Measurements from ENCODE around the gene SEMA4B.

The SEMA4B gene

DNA sequence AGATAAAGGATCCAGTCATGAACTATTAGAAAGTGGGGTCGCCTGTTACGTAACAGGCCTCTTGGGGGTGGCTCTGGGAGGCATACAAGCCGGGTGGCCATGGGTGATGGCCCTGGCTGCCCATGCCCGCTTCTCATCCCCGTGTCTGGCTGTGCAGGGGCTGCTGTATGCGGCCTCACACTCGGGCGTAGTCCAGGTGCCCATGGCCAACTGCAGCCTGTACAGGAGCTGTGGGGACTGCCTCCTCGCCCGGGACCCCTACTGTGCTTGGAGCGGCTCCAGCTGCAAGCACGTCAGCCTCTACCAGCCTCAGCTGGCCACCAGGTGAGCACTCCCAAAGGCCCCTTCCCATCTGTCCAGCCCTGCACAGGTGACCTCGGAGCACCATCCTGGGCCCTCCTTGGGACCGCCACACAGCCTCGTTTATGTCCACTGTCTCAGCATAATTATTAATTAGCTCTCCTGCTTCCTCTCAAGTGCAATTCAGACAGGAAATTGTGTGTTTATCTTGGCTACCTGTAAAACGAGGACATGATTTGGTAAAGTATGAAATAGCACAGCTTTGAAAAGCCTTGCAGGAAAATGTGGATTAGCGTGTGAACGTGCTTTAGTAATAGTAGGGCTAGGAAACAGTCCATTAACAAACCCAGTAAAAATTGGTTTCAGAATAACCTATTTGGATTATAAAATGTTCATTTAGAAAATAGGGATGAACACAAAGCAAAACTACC, 24.5 kb downstream of the SEMA4B start:
- TF ChIP-seq, protein P1, sequence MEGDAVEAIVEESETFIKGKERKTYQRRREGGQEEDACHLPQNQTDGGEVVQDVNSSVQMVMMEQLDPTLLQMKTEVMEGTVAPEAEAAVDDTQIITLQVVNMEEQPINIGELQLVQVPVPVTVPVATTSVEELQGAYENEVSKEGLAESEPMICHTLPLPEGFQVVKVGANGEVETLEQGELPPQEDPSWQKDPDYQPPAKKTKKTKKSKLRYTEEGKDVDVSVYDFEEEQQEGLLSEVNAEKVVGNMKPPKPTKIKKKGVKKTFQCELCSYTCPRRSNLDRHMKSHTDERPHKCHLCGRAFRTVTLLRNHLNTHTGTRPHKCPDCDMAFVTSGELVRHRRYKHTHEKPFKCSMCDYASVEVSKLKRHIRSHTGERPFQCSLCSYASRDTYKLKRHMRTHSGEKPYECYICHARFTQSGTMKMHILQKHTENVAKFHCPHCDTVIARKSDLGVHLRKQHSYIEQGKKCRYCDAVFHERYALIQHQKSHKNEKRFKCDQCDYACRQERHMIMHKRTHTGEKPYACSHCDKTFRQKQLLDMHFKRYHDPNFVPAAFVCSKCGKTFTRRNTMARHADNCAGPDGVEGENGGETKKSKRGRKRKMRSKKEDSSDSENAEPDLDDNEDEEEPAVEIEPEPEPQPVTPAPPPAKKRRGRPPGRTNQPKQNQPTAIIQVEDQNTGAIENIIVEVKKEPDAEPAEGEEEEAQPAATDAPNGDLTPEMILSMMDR (conservative IDR thresholded peaks at IDR 0.05), result no peak
- H3K27ac ChIP-seq, result peak overlapping the region; percentile 84

DNA sequence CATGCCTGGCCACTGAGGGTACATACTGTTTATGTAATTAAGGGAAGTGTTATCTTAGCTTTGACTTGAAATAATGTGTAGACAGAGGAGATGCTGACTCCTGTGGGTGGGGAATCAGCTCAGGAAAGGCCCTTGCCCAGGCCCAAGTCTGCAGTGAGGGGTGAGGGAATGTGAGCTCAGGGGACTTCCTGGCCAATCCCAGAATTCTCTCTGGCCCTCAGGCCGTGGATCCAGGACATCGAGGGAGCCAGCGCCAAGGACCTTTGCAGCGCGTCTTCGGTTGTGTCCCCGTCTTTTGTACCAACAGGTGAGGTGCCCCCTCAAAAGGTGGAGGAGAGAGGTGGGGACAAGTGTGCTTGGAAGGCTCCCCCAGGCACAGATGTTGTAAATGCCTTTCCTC, 26.2 kb downstream of the SEMA4B start:
- peak overlapping the region; percentile 84 for H3K27ac ChIP-seq
- TF ChIP-seq, protein P1 (conservative IDR thresholded peaks at IDR 0.05), result no peak

DNA sequence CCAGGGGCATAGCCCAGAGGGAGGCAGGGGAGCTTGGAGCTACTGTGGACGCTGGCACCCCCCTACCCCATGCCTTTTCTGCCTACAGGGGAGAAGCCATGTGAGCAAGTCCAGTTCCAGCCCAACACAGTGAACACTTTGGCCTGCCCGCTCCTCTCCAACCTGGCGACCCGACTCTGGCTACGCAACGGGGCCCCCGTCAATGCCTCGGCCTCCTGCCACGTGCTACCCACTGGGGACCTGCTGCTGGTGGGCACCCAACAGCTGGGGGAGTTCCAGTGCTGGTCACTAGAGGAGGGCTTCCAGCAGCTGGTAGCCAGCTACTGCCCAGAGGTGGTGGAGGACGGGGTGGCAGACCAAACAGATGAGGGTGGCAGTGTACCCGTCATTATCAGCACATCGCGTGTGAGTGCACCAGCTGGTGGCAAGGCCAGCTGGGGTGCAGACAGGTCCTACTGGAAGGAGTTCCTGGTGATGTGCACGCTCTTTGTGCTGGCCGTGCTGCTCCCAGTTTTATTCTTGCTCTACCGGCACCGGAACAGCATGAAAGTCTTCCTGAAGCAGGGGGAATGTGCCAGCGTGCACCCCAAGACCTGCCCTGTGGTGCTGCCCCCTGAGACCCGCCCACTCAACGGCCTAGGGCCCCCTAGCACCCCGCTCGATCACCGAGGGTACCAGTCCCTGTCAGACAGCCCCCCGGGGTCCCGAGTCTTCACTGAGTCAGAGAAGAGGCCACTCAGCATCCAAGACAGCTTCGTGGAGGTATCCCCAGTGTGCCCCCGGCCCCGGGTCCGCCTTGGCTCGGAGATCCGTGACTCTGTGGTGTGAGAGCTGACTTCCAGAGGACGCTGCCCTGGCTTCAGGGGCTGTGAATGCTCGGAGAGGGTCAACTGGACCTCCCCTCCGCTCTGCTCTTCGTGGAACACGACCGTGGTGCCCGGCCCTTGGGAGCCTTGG, 27.0 kb downstream of the SEMA4B start:
- TF ChIP-seq, protein P1 (conservative IDR thresholded peaks at IDR 0.05), result no peak
- peak overlapping the region; percentile 84 for H3K27ac ChIP-seq

DNA sequence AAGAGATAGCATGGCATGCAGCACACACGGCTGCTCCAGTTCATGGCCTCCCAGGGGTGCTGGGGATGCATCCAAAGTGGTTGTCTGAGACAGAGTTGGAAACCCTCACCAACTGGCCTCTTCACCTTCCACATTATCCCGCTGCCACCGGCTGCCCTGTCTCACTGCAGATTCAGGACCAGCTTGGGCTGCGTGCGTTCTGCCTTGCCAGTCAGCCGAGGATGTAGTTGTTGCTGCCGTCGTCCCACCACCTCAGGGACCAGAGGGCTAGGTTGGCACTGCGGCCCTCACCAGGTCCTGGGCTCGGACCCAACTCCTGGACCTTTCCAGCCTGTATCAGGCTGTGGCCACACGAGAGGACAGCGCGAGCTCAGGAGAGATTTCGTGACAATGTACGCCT, 27.8 kb downstream of the SEMA4B start:
- peak overlapping the region; percentile 84 for H3K27ac ChIP-seq
- TF ChIP-seq, protein P1 (conservative IDR thresholded peaks at IDR 0.05), result no peak

DNA sequence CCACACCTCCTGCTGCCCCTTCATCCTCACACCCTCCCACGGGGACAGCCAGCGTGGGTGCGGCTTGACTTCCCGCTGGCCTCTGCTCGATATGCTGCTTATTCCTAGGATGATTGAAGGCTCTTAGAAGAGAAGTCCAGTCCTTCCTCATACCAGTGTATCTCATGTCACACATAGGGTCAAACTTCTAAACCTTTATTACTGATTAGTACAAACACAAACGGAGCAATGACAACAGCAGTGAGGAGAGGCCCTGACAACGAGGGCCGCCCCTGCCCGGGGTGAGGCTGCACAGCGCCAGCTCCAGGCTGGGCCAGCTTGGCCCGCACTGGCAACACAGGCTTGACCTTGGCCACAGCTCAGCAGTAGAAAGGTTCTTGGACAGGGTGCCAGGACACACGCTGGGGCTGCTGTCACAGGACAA, 29.0 kb downstream of the SEMA4B start:
- TF ChIP-seq, protein P1 (conservative IDR thresholded peaks at IDR 0.05), result no peak
- peak overlapping the region; percentile 84 for H3K27ac ChIP-seq

DNA sequence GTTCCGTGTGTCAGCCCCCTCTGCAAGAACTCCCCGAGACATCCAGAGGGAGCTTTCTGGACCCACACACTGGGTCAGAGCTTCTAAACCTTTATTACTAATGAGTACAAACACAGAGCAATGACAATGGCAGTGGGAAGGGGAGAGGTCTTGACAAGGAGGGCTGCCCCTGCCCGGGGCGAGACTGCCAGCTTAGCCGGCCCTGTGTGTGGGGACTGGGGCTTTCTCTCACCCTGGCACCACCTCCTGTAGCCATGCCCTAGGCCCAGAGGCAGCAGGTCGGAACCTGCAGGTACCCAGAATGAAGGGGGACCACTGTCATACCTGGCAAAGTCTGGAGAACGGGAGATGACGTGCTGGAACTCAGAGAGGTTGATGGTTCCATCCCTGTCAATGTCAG, 29.5 kb downstream of the SEMA4B start:
- TF ChIP-seq, protein P1 (conservative IDR thresholded peaks at IDR 0.05), result no peak
- peak overlapping the region; percentile 84 for H3K27ac ChIP-seq

Measured in VCaP (cell line).